Spleen (tissue), 11 donors: ENCODE data around the gene HMG20B. TPM values are rescaled to one million over a fixed set of nuclear protein-coding genes. Genes with fewer than 3 reads are reported as not detected.

Source experiments
- DNase-seq: peaks from one replicate; pipeline ENCODE4 v3.0.0-alpha.2; 2020
- H3K27ac ChIP-seq, 8 donors: fragments of 200-600 bp; sonication (generic) in 7 of 8; 1 replicate in 4 of 8; 2 replicates in 4 of 8; pipeline versions ENCODE4 v1.5.0 to v1.8.0; 2016 to 2021; ENCODE audit warnings: inconsistent platforms in 4 of 8, mild to moderate bottlenecking in 4 of 8, moderate library complexity in 1 of 8
- H3K27me3 ChIP-seq, 7 donors: fragments of 200-600 bp; sonication (generic) in 6 of 7; replicated peaks in 1 of 7; 1 replicate in 4 of 7; 2 replicates in 3 of 7; pipeline versions ENCODE4 v1.5.0 to v1.8.0; 2016 to 2021; ENCODE audit warnings: inconsistent platforms in 3 of 7, mild to moderate bottlenecking in 1 of 7
- H3K36me3 ChIP-seq, 6 donors: fragments of 200-600 bp; sonication (generic) in 5 of 6; 1 replicate in 4 of 6; 2 replicates in 2 of 6; pipeline versions ENCODE4 v1.5.0 to v1.8.0; 2016 to 2021; ENCODE audit warnings: inconsistent platforms in 2 of 6
- H3K4me1 ChIP-seq, 6 donors: fragments of 200-600 bp; sonication (generic) in 5 of 6; 1 replicate in 3 of 6; 2 replicates in 3 of 6; pipeline versions ENCODE4 v1.5.0 to v1.8.0; 2016 to 2021; ENCODE audit warnings: inconsistent platforms in 3 of 6
- H3K4me3 ChIP-seq, 8 donors: fragments of 200-600 bp; sonication (generic) in 7 of 8; 1 replicate in 4 of 8; 2 replicates in 4 of 8; pipeline versions ENCODE4 v1.5.0 to v1.8.0; 2016 to 2021; ENCODE audit warnings: inconsistent platforms in 4 of 8, mild to moderate bottlenecking in 4 of 8, moderate library complexity in 2 of 8
- H3K9me3 ChIP-seq, 8 donors: fragments of 200-600 bp; sonication (generic) in 7 of 8; 1 replicate in 4 of 8; 2 replicates in 4 of 8; pipeline versions ENCODE4 v1.5.0 to v1.8.0; 2016 to 2021; ENCODE audit warnings: inconsistent platforms in 4 of 8
- POLR2A ChIP-seq, 3 donors: fragments of 450-650 bp; IDR thresholded peaks; one replicate each; pipeline ENCODE4 v1.5.1; 2017; ENCODE audit warnings: antibody characterized with exemption in 3 of 3, mild to moderate bottlenecking in 1 of 3
- POLR2AphosphoS5 ChIP-seq, 3 donors: sonication (generic); formaldehyde crosslinking; IDR thresholded peaks; one replicate each; pipeline ENCODE4 v1.5.1; 2017; ENCODE audit warnings: antibody characterized with exemption in 3 of 3
- WGBS, 5 donors: extraction: QIAGEN DNeasy Blood & Tissue Kit in 3 of 5; methylation state at CpG; one replicate each; pipeline versions ENCODE4 v1.1.5 to v1.1.7; 2013 to 2018; 5-methylcytosine and 5-hydroxymethylcytosine counted together
- intact Hi-C: fragments of 100-400 bp; cut with DNase I; formaldehyde crosslinking; loops from one replicate; pipeline ENCODE4 v1.15.0; 2023; ENCODE audit warnings: low total_unique reads
- polyA plus RNA-seq, 3 donors: library from polyadenylated mRNA; stranded (reverse); fragments of 200-250 nt; gene quantifications; one replicate each; pipeline ENCODE4 v1.2.1, GENCODE V29; 2013
- total RNA-seq, 7 donors: library from RNA; depleted of rRNA in 3 of 7; stranded (reverse); fragments of >200 nt in 3 of 7; fragmentation: NEBNext Ultra II Directional in 4 of 7; extraction: Animal tissue kit (Norgen Biotek cat#: 25700) in 4 of 7; gene quantifications; one replicate each; pipeline versions ENCODE4 v1.1.0 to v1.2.1, GENCODE V29; 2016 to 2021
- TF ChIP-seq, protein P1 (sequence below), 11 experiments: fragments of 200-600 bp in 7 of 11; fragments of 450-650 bp in 4 of 11; sonication (generic) in 4 of 11; IDR thresholded peaks in 8 of 11; conservative IDR thresholded peaks in 3 of 11; 1 replicate in 7 of 11; 2 replicates in 4 of 11; pipeline versions ENCODE4 v1.4.0 to v1.8.0; 2016 to 2021; ENCODE audit warnings: antibody characterized with exemption in 11 of 11, inconsistent platforms in 4 of 11, mild to moderate bottlenecking in 1 of 11
- donor health status: healthy with polysubstance abuse.
- donor health status: DM: no; HTN: no; CAD: no; lungs with moderate emphysema.
- donor health status: DM: no; HTN: no; CAD: no.
- donor health status: Bipolar disorder and iron deficiency.
- donor health status: healthy.
- donor health status: DM: no; HTN: no; CAD: no.
- donor health status: DM: yes; HTN: yes; CAD: no.

Gene HMG20B
- total and polyA plus RNA-seq, 10 donors, result 49.4 to 82.2 (median 65.8) TPM

DNA sequence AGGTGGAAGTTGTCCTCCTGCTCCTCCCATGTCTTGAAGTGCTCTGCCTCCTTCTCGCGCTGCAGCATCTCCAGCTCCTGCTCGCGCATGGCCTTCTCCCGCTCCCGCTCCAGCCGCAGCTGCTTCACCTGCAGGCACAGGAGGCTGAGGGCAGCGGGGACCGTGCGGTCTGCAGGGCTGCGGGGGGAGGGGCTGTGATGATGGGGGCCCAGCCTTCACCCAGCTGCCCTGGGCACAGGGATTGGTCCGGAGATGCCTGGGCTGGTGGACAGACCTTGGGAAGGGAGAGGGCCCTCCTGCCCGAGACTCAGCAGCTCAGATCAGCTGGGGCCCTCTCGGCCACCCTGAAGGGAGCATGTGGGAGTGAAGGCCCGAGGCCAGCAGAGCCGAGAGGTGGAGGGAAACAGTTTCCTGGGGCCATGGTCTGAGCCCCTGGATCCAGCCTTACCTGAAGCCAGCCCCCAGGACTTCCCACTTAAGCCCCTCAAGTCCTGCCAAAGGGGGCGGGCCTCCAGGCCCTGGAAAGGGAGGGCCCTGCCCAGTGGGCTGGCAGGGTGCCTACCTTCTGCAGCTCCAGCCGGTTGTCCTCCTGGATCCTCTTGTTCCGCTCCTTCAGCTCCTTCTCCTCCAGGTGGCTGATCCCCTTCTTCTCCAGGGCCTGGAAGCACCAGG lies 47.5 kb downstream of the HMG20B start:
- intact Hi-C loops, result no loop called here
- DNase-seq, result no peak
- H3K36me3 ChIP-seq, result peaks cover 0 to 87% (median 42%) of the 10 kb centered on the region in 6 donors

DNA sequence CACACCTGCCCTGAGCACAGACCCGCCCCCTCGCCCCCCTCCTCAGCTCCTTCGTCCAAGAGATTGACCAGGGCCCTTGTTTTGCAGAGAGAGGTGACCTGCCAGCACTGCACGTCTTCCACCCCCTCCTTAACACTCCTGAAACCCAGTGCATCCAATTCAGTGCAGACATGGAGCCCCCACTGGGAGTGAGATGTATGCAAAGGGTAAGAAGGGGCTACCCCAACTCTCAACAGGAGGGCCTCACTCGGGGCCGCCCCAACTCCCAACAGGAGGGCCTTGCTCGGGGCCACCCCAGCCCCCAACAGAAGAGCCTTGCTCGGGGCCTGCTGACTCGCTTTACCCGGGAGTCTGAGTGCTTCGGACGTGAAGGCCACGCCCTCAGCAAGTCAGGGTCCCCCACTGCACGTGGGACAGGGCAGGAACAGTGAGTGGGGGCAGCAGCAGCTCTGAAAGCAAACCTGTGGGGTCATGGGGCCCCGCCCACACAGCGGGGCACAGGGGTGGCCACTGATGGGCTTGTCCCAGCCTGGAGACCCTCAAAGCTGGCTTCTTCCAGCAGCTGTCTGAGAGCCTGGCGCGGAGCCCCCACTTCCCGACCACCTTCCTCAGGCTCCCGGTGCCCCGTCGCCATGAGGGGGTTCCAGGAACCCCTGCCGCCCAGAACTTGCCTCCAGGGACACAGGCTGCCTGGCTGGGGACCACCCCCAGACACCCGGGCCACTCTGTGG lies 48.2 kb downstream of the HMG20B start:
- WGBS, 5 donors, result 84 to 91% (median 89%) methylated on average over 11 to 24 of the region's 24 CpGs
- H3K27ac ChIP-seq, result no peak overlapping the region
- no peaks in the 10 kb centered on the region for H3K9me3 ChIP-seq
- H3K4me3 ChIP-seq, result no peak overlapping the region
- no peaks in the 10 kb centered on the region for H3K27me3 ChIP-seq
- peaks cover 12 to 59% (median 43%) of the 10 kb centered on the region in 6 donors for H3K4me1 ChIP-seq
- TF ChIP-seq POLR2AphosphoS5 (IDR thresholded peaks at IDR 0.05), result no peak
- no peak for TF ChIP-seq POLR2A (IDR thresholded peaks at IDR 0.05)
- TF ChIP-seq, protein P1, sequence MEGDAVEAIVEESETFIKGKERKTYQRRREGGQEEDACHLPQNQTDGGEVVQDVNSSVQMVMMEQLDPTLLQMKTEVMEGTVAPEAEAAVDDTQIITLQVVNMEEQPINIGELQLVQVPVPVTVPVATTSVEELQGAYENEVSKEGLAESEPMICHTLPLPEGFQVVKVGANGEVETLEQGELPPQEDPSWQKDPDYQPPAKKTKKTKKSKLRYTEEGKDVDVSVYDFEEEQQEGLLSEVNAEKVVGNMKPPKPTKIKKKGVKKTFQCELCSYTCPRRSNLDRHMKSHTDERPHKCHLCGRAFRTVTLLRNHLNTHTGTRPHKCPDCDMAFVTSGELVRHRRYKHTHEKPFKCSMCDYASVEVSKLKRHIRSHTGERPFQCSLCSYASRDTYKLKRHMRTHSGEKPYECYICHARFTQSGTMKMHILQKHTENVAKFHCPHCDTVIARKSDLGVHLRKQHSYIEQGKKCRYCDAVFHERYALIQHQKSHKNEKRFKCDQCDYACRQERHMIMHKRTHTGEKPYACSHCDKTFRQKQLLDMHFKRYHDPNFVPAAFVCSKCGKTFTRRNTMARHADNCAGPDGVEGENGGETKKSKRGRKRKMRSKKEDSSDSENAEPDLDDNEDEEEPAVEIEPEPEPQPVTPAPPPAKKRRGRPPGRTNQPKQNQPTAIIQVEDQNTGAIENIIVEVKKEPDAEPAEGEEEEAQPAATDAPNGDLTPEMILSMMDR (IDR thresholded peaks at IDR 0.05 in 8 of 11, conservative IDR thresholded peaks at IDR 0.05 in 3 of 11), result no peak
- no peak for DNase-seq
- intact Hi-C loops, result no loop called here
- peaks cover 0 to 80% (median 42%) of the 10 kb centered on the region in 6 donors for H3K36me3 ChIP-seq

More for the DNA sequence above, 47.5 kb downstream of the HMG20B start:
- Histone ChIP-seq H3K4me1 (peaks cover 5 to 52% (median 39%) of the 10 kb centered on the region in 6 donors), H3K27me3 (no peaks in the 10 kb centered on the region), H3K27ac (no peak overlapping the region), H3K9me3 (no peaks in the 10 kb centered on the region), H3K4me3 (no peak overlapping the region)
- WGBS, 5 donors, result 86 to 88% (median 87%) methylated on average over 18 to 19 of the region's 19 CpGs
- peak in 2 of 3 donors; percentile 33 to 52 for TF ChIP-seq POLR2AphosphoS5 (IDR thresholded peaks at IDR 0.05)
- TF ChIP-seq, protein P1 (IDR thresholded peaks at IDR 0.05 in 8 of 11, conservative IDR thresholded peaks at IDR 0.05 in 3 of 11), result no peak

DNA sequence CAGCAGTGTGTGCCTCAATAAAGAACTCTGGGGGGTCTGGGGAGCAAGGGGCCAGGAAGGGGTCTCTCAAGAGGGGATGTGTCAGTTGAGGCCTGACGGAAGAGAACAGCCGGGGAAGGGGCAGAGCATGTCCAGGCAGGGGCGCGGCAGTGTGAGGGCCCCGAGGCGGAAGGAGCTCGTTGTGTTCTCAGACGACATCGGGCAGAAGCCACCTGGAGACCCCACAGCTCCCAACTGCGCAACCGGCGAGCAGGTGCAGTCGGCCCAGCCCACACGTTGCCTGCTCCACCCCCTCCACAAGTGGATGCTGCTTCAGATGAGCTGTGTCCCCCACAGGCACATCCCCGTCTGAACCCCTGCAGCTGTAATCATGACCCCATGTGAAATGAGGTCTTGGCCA lies 48.9 kb downstream of the HMG20B start:
- no peaks in the 10 kb centered on the region for H3K9me3 ChIP-seq
- H3K27ac ChIP-seq, result no peak overlapping the region
- WGBS, 5 donors, result 89 to 95% (median 93%) methylated on average over 11 to 15 of the region's 15 CpGs
- H3K4me1 ChIP-seq, result peaks cover 12 to 60% (median 47%) of the 10 kb centered on the region in 6 donors
- no peak for DNase-seq
- TF ChIP-seq POLR2AphosphoS5 (IDR thresholded peaks at IDR 0.05), result peak in 1 of 3 donors; percentile 4
- no peak for TF ChIP-seq POLR2A (IDR thresholded peaks at IDR 0.05)
- intact Hi-C loops, result no loop called here
- peaks cover 0 to 74% (median 42%) of the 10 kb centered on the region in 6 donors for H3K36me3 ChIP-seq
- H3K4me3 ChIP-seq, result no peak overlapping the region
- no peaks in the 10 kb centered on the region for H3K27me3 ChIP-seq

DNA sequence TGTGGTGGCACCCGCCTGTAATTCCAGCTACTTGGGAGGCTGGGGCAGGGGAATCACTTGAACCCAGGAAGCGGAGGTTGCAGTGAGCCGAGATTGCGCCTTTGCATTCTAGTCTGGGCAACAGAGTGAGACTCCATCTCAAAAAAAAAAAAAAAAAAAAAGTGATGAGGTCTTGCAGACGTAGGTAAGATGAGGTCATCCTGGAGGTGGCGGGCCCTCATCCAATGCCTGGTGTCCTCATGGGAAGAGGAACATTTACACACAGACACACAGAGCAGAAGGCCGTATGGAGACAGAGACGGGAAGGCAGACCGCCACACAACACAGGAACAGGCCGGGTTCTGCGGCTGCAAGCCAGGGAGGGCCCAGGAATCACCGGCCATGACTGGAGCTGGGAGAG lies 49.5 kb downstream of the HMG20B start:
- no peak for DNase-seq
- Histone ChIP-seq H3K4me1 (peaks cover 12 to 58% (median 46%) of the 10 kb centered on the region in 6 donors), H3K27ac (no peak overlapping the region), H3K9me3 (no peaks in the 10 kb centered on the region), H3K36me3 (peaks cover 0 to 69% (median 42%) of the 10 kb centered on the region in 6 donors), H3K4me3 (no peak overlapping the region), H3K27me3 (no peaks in the 10 kb centered on the region)
- intact Hi-C loops, result no loop called here
- TF ChIP-seq, protein P1 (IDR thresholded peaks at IDR 0.05 in 8 of 11, conservative IDR thresholded peaks at IDR 0.05 in 3 of 11), result no peak
- TF ChIP-seq POLR2A (IDR thresholded peaks at IDR 0.05) (no peak), POLR2AphosphoS5 (IDR thresholded peaks at IDR 0.05) (no peak)
- 77 to 95% (median 88%) methylated on average over 12 of the region's 12 CpGs for WGBS, 5 donors
